Mesenteric fat pad (tissue), 1 donor: ENCODE results near the gene ERN1. TPM values are rescaled to one million over a fixed set of nuclear protein-coding genes. Genes with fewer than 3 reads are reported as not detected.

ENCODE experiments used
- DNase-seq: peaks from one replicate; pipeline ENCODE4 v3.0.0-alpha.2; 2020; ENCODE audit warnings: low spot score
- total RNA-seq: library from RNA; stranded (reverse); fragmentation: NEBNext Ultra II Directional; extraction: Animal tissue kit (Norgen Biotek cat#: 25700); gene quantifications from one replicate; pipeline ENCODE4 v1.2.1, GENCODE V29; 2021
- donor health status: DM: yes; HTN: yes; CAD: no.

Gene ERN1
- total RNA-seq, 1 donor from 2014 or later = 27.1 TPM

- peak; percentile 90 for DNase-seq
Observed at GRCh38 chr17:64006361-64007088, 123.4 kb downstream of the ERN1 start.

DNA sequence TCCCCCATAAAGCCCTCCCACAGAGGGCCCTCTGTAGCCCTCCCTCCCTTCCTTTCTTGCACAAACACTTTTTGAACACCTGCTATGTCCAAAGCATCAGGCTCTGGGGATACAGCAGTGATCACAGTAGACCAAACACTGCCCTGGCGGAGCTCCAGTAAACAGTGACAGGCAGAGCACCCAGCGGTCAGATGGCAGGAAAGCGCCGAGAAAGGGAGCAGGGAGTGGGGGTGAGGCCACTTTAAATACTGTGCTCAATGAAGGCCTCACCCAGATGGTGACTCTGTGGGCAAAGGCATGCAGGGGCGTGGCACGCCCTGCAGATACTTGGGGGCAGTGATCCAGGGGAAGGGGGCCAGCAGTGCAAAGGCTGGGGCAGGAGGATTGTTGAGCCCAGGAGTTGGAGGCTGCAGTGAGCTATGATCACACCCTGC, 124.2 kb downstream of the ERN1 start:
- DNase-seq = peak; percentile 85

DNA sequence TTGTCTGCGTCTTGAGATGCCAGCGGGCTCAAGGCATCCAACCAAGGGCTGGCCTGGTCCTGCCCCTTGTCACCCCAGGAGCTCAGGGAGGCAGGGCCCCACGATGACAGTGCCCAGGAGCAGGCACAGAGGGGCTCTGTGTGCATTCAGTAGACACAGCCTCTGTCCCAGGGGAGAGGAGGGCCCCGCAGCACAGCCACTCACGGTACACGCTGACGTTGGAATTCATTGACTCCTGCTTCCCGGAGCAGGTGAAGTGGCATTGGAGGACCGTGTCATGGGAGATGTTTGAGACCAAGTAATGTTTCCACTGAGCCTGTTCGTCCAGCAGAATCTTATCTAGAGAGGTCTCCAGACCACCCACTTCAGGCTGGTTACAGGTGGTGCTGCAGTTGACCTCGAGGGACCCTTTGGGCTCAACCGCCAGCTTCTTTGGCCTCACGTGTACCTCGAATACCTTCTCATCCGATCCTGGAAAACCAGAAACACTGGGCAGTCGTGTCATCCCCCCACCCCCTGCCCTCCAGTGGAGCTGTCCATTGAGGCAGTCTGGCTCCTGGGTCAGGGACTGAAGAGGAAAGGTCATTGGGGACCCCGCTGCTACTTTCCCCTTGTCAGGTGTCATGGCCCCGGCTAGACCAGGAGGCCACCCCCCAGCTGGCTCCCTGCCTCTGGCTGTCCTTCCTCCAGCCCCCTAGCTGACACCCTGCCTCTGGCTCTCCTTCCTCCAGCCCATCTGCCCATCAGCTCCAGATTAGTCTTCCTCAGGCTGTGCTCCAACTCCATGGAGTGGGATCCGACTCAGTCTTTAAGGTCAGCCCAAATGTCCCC, 124.8 kb downstream of the ERN1 start:
- peak; percentile 69 for DNase-seq

- DNase-seq = no peak
Observed at GRCh38 chr17:64004218-64004770, 125.7 kb downstream of the ERN1 start.

GRCh38 chr17:64003526-64004121, 126.3 kb downstream of the ERN1 start:
- peak; percentile 84 for DNase-seq

DNA sequence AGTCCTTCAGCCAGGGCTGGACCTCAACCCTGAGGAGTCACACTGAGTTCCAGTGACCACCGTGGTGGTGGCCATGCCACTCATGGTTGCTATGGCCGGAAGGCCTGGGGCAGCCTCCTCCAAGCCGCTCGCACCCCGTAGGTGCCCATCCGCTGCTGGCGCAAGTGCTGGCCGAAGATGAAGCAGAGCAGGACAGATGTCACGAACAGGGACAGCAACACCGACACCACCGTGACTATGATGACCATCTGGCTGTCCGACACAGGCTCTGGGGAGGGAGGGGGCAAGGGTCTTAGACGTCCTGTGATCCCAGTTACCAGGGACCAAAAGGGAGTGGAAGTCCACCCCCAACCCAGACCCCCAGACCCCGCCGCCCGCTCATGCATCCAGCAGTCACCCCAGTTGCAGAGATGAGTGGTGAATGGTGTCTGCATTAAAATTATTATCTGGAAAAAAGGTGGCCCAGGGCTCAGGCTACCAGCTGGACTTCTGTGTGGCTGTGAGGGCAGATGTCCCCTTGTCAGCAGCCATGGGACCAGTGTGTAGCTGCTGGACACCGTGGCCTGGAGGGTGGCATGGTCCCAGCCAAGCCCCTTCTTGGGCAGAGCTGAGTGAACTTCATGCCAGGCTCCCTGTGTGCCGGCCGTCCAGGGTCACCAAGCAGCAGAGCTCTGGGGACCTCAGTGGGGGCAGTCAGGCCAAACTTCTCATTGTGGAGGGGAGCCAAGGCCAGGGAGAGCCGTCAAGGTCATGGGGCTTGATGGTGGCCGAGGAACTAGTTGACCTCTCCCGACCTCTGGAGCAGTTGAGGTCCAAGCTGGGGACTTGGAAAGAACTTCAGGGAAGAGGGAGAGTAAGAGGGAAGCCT, 127.1 kb downstream of the ERN1 start:
- DNase-seq = peak; percentile 43

DNA sequence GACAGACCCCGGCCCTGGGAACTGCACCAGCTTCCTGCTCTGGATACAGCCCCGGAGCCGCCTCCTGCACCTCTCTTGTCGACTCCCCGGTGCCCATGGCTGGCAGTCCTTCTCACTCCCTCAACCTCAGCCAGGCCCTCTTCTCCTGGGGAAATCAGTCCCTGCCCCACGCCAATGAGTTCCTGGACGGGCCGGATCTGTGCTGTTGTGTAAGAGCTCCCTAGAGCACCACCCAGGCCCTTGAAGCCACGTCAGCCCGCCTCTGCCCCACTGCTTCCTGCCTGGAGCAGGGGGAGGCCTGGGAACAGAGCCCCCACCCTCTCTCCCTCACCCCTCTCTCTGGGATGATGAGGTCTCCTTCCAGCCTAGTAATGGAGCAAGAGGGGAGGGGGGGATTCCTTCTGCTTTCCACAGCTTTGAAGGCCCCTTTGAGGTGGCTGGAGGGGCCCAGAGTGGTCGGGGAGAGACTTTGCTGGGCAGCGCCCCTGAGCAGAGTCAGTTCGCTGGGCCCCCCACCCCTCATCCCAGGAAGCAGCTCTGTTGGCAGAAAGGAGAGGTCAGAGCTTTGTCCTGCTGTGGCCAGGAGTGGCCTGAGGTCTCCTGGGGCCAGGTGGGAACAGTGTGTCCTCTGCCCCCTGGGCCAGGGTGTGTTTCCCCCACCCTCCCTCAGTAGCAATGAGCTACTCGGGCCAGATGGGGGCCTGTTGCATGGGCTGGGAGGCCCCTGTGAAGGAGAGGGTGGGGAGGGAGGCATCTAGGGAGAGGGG, 128.0 kb downstream of the ERN1 start:
- peak; percentile 91 for DNase-seq

DNA sequence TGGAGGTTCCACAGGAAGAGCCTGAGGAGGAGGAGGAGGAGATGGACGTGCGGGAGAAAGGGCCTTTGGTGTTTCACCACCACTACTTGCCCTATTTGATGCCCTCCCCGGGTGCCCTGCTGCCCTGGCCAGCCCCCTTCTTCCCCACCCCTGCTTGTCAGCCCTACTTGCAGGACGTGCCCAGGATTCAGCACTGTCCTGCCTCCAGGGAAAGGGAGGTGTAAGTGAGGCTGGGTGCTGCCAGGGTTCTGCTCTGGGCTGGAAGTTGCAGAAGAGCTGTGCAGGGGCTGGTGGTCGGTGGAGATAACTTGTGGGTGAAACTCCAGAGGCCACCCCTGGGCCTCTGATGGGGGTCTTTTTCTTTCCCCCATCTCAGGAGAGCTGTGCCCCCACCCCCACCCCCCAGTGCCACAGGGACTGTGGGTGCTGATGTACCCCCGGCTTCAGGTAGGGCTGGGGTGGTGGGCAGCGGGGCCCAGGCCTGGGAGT, 128.8 kb downstream of the ERN1 start:
- no peak for DNase-seq

DNA sequence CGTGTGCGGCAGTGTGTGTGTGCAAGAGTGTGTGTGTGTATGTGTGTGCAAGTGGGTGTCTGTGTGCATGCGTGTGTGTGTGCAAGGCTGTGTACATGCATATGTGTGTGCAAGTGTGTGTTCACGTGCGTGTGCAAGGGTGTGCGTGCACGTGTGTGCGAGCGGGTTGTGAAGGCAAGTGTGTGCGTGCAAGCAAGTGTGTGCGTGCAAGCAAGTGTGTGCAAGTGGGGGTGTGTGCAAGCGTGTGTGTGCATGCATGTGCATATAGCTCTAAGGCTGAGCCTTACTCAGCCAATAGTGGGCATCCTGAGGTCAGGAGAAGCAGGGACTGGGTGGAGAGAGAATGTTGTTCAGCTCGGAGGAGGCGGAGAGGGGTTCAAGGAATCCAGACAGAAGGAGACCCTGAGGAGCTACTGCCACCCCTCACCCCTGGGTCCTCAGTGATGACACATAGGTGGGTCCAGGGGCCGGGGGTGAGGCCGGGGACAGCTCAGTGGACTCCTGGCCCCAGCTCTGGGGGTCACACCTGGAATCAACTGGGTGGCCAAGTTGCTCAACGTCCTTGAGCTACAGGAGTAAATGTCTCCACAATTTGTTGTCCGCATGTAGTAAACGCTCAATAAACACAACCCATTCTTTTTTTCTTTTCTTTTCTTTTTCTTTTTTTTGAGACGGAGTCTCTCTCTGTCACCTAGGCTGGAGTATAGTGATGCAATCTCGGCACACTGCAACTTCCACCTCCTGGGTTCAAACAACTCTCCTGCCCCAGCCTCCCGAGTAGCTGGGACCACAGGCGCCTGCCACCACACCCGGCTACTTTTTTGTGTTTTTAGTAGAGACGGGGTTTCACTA, 130.0 kb downstream of the ERN1 start:
- DNase-seq = peak; percentile 74

DNA sequence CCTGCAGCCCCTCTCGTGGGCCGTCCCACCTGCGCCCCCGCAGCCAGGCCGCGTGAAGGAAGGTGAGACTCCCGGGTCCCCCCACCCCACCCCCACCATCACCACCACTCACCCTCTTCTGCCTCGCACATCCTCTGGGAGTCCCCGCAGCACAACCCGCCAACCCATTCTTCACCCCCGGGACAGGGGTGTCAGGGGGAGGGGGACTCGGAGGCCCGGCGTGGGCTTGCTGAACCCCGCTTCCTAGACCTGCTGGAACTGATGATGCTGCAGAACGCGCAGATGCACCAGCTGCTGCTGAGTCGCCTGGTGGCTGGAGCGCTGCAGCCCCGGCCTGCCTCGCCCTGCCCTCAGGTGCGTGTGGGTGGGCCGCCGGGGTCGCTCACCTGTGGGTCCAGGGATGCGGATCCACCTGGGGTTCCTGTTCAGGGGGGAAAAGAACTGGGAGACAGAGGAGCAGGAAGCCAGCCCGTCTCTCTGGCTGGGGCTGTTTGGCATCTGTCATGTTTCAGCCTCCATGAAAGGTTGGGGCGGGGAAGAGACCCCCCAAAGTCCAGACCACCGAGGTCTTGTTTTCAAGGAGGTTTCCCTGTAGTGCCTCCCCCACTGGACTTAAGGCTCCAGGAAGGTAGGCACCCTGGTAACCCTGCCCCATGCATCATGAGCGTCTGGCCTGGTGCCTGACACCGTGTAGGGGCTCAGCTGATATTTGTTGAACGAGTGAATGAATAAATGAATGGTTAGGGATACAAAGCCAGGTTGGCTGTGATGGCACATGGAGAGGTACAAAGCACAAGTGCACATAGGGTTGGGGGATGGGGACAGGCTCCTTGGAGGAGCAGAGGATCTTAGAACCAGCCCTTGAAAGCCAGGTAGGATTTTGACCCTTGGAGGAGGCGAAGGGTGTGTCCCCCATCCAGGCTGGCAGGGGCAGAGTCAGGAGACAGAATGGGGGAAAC, 130.9 kb downstream of the ERN1 start:
- DNase-seq = no peak

- peak; percentile 92 for DNase-seq
Observed at GRCh38 chr17:63998050-63998720, 131.8 kb downstream of the ERN1 start, which contains the start of gene PRR29. Gene PRR29 (plus strand): TSS chr17:63998351. CDS start chr17:63998365, 14 bp downstream.

DNA sequence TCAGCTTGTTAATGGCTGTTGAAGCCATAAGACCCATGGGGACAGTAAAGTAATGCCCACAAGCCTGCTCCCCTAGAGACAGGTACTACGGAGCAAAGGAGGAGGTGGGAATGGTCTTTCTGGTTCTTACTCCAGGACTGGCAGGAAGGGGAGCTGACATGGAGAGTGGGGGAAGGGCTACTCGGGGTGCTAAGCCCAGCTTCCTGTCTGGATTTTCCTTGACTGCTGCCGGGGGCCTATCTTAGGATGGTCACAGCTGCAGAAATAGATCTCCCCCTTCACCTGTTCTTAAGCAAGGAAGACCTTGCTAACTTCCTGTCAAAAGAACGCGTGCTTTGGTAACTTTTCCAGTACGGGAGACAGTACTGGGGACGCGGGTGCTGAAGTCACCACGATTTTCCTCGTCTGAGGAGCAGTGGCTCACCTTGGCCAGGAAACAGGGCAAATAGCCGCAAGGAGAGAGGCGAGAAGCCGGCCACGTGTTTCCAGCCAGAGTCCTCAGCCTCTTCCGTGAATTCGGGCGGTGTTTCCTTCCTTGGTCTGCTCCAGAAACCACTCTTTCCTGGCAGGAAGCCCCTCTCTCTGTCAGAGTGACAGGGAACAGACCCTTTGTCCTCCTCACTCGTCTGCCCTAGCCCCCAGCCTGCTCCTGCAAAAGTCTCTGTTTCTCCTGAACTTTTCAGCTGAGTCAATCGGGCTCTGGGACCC, 132.4 kb downstream of the ERN1 start:
- peak; percentile 69 for DNase-seq

DNA sequence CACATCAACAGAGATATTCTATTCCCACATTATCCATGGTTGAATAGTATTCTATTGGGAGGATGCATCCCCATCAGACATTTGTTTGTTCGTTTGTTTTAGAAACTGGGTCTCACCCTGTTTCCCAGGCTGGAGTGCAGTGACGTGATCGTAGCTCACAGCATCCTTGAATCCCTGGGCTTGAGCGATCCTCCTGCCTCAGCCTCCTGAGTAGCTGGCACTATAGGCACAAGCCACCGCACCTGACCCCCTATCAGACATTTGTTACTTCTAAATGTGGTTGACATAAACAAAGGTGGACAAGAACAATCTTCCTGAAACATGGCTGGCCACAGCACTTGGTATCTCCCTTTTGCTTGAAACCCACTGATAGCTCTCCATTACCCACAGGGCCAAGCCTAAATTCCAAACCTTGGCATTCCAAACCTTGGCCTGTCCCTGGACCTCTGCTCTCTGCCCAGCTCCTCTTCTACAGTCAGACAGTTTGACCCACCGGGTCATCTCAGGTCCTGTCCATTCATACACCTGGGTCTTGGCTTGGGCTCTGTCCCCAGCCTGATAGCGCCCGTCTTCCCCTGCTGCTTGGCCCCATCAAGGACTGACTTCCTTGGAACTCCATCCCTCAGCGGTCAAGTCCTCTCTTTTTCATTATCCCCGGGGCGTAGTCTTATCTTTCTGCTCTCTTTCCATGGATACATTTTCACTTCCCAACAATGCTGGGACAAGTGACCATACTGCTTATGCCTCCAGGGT, 133.3 kb downstream of the ERN1 start:
- peak; percentile 76 for DNase-seq

- peak; percentile 82 for DNase-seq
Observed at GRCh38 chr17:63995626-63996025, 134.3 kb downstream of the ERN1 start.

DNA sequence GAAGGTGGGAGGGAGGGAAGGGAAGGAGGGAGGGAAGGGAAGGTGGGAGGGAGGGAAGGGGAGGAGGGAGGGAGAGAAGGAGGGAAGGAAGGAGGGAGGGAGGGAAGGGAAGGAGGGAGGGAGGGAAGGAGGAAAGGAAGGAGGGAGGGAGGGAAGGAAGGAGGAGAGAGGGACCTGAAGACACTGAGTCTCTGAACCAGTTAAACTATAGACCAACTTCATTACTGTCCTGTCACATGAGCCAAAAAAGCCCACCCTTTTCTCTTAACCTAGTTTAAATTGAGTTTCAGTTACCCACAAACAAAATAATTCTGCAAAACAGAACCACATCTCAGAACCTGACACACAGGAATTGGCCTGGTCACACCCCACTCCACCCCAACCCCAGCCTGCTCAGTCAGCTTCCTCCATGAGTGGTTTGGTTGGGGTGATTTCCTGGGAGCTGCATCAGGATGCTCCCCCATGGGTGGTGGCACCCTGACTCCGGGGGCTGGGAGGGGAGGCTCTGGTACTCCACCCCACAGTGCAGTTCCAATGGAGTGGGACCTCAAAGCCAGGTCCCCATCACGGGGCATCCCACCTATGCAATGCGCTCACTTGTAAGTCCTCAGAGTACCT, 136.5 kb downstream of the ERN1 start:
- peak; percentile 83 for DNase-seq
